Testis (tissue), 2 donors: Measurements from ENCODE around the gene INPP5F.

Experiments
- POLR2A ChIP-seq: fragments of 450-650 bp; IDR thresholded peaks from one replicate; pipeline ENCODE4 v1.6.1; 2017; ENCODE audit warnings: antibody characterized with exemption, mild to moderate bottlenecking, moderate library complexity
- TF ChIP-seq, protein P1 (sequence below), 3 experiments: fragments of 450-650 bp in 2 of 3; fragments of 200-600 bp in 1 of 3; sonication (generic) in 1 of 3; IDR thresholded peaks; one replicate each; pipeline ENCODE4 v1.5.1; 2016 to 2019; ENCODE audit warnings: antibody characterized with exemption in 3 of 3, mild to moderate bottlenecking in 2 of 3, moderate library complexity in 1 of 3

GRCh38 chr10:119703903-119704508 is 21.8 kb upstream of the INPP5F start:
- TF ChIP-seq, protein P1, sequence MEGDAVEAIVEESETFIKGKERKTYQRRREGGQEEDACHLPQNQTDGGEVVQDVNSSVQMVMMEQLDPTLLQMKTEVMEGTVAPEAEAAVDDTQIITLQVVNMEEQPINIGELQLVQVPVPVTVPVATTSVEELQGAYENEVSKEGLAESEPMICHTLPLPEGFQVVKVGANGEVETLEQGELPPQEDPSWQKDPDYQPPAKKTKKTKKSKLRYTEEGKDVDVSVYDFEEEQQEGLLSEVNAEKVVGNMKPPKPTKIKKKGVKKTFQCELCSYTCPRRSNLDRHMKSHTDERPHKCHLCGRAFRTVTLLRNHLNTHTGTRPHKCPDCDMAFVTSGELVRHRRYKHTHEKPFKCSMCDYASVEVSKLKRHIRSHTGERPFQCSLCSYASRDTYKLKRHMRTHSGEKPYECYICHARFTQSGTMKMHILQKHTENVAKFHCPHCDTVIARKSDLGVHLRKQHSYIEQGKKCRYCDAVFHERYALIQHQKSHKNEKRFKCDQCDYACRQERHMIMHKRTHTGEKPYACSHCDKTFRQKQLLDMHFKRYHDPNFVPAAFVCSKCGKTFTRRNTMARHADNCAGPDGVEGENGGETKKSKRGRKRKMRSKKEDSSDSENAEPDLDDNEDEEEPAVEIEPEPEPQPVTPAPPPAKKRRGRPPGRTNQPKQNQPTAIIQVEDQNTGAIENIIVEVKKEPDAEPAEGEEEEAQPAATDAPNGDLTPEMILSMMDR (IDR thresholded peaks at IDR 0.05): no peak
- TF ChIP-seq POLR2A: no peak
